Body of pancreas (tissue), 4 donors: ENCODE data around the gene PIGA. TPM values are rescaled to one million over a fixed set of nuclear protein-coding genes. Genes with fewer than 3 reads are reported as not detected.
"Not testable (repeated sequence)": the region's sequence is repeated elsewhere in the genome, so short reads cannot be mapped to it uniquely, and the experiment has no call there.

Experiments used
- ATAC-seq: fragments of 150-250 bp; one replicate; pipeline ENCODE4 v1.9.1; 2016
- DNase-seq, 4 donors: peaks; one replicate each; pipeline ENCODE4 v3.0.0-alpha.2; 2019
- H3K27ac ChIP-seq, 4 donors: fragments of 200-600 bp; sonication (generic); 1 replicate in 3 of 4; 2 replicates in 1 of 4; pipeline versions ENCODE4 v1.5.1 to v1.6.1; 2016 to 2019; ENCODE audit warnings: mild to moderate bottlenecking in 1 of 4, mixed read lengths in 1 of 4, moderate library complexity in 1 of 4
- H3K27me3 ChIP-seq, 2 donors: fragments of 200-600 bp; sonication (generic); one replicate each; pipeline ENCODE4 v1.6.0; 2016; ENCODE audit warnings: mild to moderate bottlenecking in 1 of 2
- H3K36me3 ChIP-seq, 2 donors: fragments of 200-600 bp; sonication (generic); replicated peaks in 1 of 2; 2 replicates each; pipeline ENCODE4 v1.5.1; 2016; ENCODE audit warnings: low read depth in 2 of 2; ENCODE audit not compliant: insufficient read depth in 1 of 2
- H3K4me1 ChIP-seq: fragments of 200-600 bp; sonication (generic); one replicate; pipeline ENCODE4 v1.6.0; 2016
- H3K4me3 ChIP-seq, 2 donors: fragments of 200-600 bp; sonication (generic); 1 replicate in 1 of 2; 2 replicates in 1 of 2; pipeline ENCODE4 v1.5.1; 2016 to 2019
- H3K9me3 ChIP-seq, 3 donors: fragments of 200-600 bp; sonication (generic); 1 replicate in 2 of 3; 2 replicates in 1 of 3; pipeline ENCODE4 v1.5.1; 2016
- CTCF ChIP-seq, 7 experiments: fragments of 450-650 bp in 4 of 7; fragments of 200-600 bp in 3 of 7; sonication (generic) in 3 of 7; IDR thresholded peaks; one replicate each; pipeline ENCODE4 v1.5.1; 2016 to 2019; ENCODE audit warnings: antibody characterized with exemption in 7 of 7
- POLR2A ChIP-seq, 3 donors: fragments of 450-650 bp; IDR thresholded peaks; one replicate each; pipeline ENCODE4 v1.6.1; 2016; ENCODE audit warnings: antibody characterized with exemption in 3 of 3, mild to moderate bottlenecking in 2 of 3
- WGBS, 2 donors: methylation state at CpG; one replicate each; pipeline ENCODE4 v1.1.5; 2017; 5-methylcytosine and 5-hydroxymethylcytosine counted together
- intact Hi-C: fragments of 100-400 bp; cut with DNase I; formaldehyde crosslinking; loops from one replicate; pipeline ENCODE4 v1.15.1; 2023
- total RNA-seq, 2 donors: library from RNA; depleted of rRNA; stranded (reverse); fragments of >200 nt; gene quantifications; one replicate each; pipeline ENCODE4 v1.1.0, GENCODE V29; 2016

Gene PIGA
- total RNA-seq, 2 donors from 2014 or later, result 9.3 to 24.7 TPM

GRCh38 chrX:15292861-15293260 lies 42.5 kb downstream of the PIGA start:
- WGBS, 2 donors, result 60 to 81% methylated on average over 1 to 3 of the region's 3 CpGs
- TF ChIP-seq CTCF (IDR thresholded peaks at IDR 0.05) (no peak), POLR2A (IDR thresholded peaks at IDR 0.05) (no peak)
- no peak for ATAC-seq
- Histone ChIP-seq H3K36me3 (no peaks in the 10 kb centered on the region), H3K27ac (no peak overlapping the region), H3K27me3 (no peaks in the 10 kb centered on the region), H3K4me1 (peaks cover 9% of the 10 kb centered on the region), H3K9me3 (no peaks in the 10 kb centered on the region), H3K4me3 (no peak overlapping the region)
- DNase-seq, result no peak
- intact Hi-C loops, result no loop called here

- Histone ChIP-seq H3K9me3 (no peaks in the 10 kb centered on the region), H3K4me1 (no peaks in the 10 kb centered on the region), H3K36me3 (no peaks in the 10 kb centered on the region), H3K27me3 (no peaks in the 10 kb centered on the region), H3K4me3 (no peak overlapping the region), H3K27ac (no peak overlapping the region)
- 29 to 55% methylated on average over 1 of the region's 1 CpG for WGBS, 2 donors
- intact Hi-C loops, result no loop called here
- no peak for DNase-seq
- ATAC-seq, result no peak
- TF ChIP-seq CTCF (IDR thresholded peaks at IDR 0.05) (no peak), POLR2A (IDR thresholded peaks at IDR 0.05) (no peak)
These were observed 57.7 kb downstream of the PIGA start for GRCh38 chrX:15277604-15278003.

GRCh38 chrX:15274946-15275345 lies 60.4 kb downstream of the PIGA start:
- TF ChIP-seq CTCF (IDR thresholded peaks at IDR 0.05) (no peak), POLR2A (IDR thresholded peaks at IDR 0.05) (no peak)
- H3K9me3 ChIP-seq, result no peaks in the 10 kb centered on the region
- H3K36me3 ChIP-seq, result no peaks in the 10 kb centered on the region
- no peaks in the 10 kb centered on the region for H3K27me3 ChIP-seq
- H3K4me1 ChIP-seq, result no peaks in the 10 kb centered on the region
- no peak overlapping the region for H3K4me3 ChIP-seq
- no peak for ATAC-seq
- no peak overlapping the region for H3K27ac ChIP-seq
- 100% methylated on average over 2 of the region's 2 CpGs; no CpG with 5 or more reads in 1 of the 2 donors for WGBS, 2 donors
- no peak for DNase-seq
- intact Hi-C loops, result no loop called here

GRCh38 chrX:15273275-15273674 lies 62.0 kb downstream of the PIGA start:
- DNase-seq, ATAC-seq, H3K27me3 ChIP-seq, intact Hi-C loops, H3K4me1 ChIP-seq, H3K27ac ChIP-seq, H3K36me3 ChIP-seq, H3K9me3 ChIP-seq, H3K4me3 ChIP-seq: not testable (repeated sequence)
- 85 to 91% methylated on average over 8 to 9 of the region's 10 CpGs for WGBS, 2 donors

GRCh38 chrX:15271757-15272156 lies 63.6 kb downstream of the PIGA start:
- intact Hi-C loops, result no loop called here
- 39 to 91% methylated on average over 1 of the region's 1 CpG for WGBS, 2 donors
- ATAC-seq, result no peak

More at GRCh38 chrX:15271757-15272156, 63.6 kb downstream of the PIGA start:
- H3K36me3 ChIP-seq, result no peaks in the 10 kb centered on the region
- no peak overlapping the region for H3K27ac ChIP-seq
- no peaks in the 10 kb centered on the region for H3K27me3 ChIP-seq
- no peaks in the 10 kb centered on the region for H3K4me1 ChIP-seq
- H3K4me3 ChIP-seq, result no peak overlapping the region
- TF ChIP-seq CTCF (IDR thresholded peaks at IDR 0.05), result no peak
- no peak for TF ChIP-seq POLR2A (IDR thresholded peaks at IDR 0.05)
- H3K9me3 ChIP-seq, result no peaks in the 10 kb centered on the region
- DNase-seq, result no peak
